Keratinocyte (primary cell): ENCODE data around the gene DENND5A. TPM values are rescaled to one million over a fixed set of nuclear protein-coding genes. Genes with fewer than 3 reads are reported as not detected.

Experiments
- DNase-seq: peaks from one replicate; pipeline ENCODE4 v3.0.0-alpha.2; 2011; ENCODE audit warnings: low read depth, missing footprints, low spot score
- FAIRE-seq: peaks from 2 replicates; lab custom pipeline; 2011; peaks lifted over from hg19 to GRCh38; lab: Jason Lieb, UNC
- H2AFZ ChIP-seq: 2 replicates; pipeline ENCODE4 v1.6.0; 2012; ENCODE audit warnings: low read length, control low read depth, inconsistent platforms; ENCODE audit not compliant: control insufficient read depth
- H3K27ac ChIP-seq: 2 replicates; pipeline ENCODE4 v1.5.1; 2011; ENCODE audit warnings: low read length; ENCODE audit not compliant: control insufficient read depth, insufficient read depth
- H3K27me3 ChIP-seq: 3 replicates; pipeline ENCODE4 v1.6.0; 2011; ENCODE audit warnings: low read length; ENCODE audit not compliant: control insufficient read depth, insufficient read depth; ENCODE audit errors: extremely low read depth
- H3K36me3 ChIP-seq, 2 experiments: 2 replicates in 1 of 2; 3 replicates in 1 of 2; pipeline ENCODE4 v1.5.1; 2011; ENCODE audit warnings: low read length in 2 of 2, mild to moderate bottlenecking in 1 of 2; ENCODE audit not compliant: control insufficient read depth in 2 of 2, insufficient read depth in 2 of 2; ENCODE audit errors: extremely low read depth in 1 of 2
- H3K4me1 ChIP-seq: 3 replicates; pipeline ENCODE4 v1.5.1; 2011; ENCODE audit warnings: low read length; ENCODE audit not compliant: control insufficient read depth, insufficient read depth; ENCODE audit errors: extremely low read depth
- H3K4me2 ChIP-seq: 3 replicates; pipeline ENCODE4 v1.6.0; 2011; ENCODE audit warnings: low read depth, low read length; ENCODE audit not compliant: control insufficient read depth, insufficient read depth; ENCODE audit errors: extremely low read depth
- H3K4me3 ChIP-seq, 3 experiments: fragments of 200-600 bp in 1 of 3; sonication (generic) in 1 of 3; 2 replicates in 2 of 3; 3 replicates in 1 of 3; pipeline ENCODE4 v1.5.1; 2011 to 2016; ENCODE audit warnings: low read length in 3 of 3, mild to moderate bottlenecking in 3 of 3, control low read depth in 2 of 3, inconsistent platforms in 1 of 3, low read depth in 1 of 3, mixed read lengths in 1 of 3, mixed run types in 1 of 3, moderate library complexity in 1 of 3; ENCODE audit not compliant: control insufficient read depth in 2 of 3, insufficient read depth in 2 of 3; ENCODE audit errors: extremely low read depth in 1 of 3
- H3K79me2 ChIP-seq: 2 replicates; pipeline ENCODE4 v1.6.0; 2012; ENCODE audit warnings: low read length; ENCODE audit not compliant: control insufficient read depth, insufficient read depth
- H3K9ac ChIP-seq: 3 replicates; pipeline ENCODE4 v1.6.0; 2011; ENCODE audit warnings: low read length; ENCODE audit not compliant: control insufficient read depth, insufficient read depth; ENCODE audit errors: extremely low read depth
- H3K9me1 ChIP-seq: 3 replicates; pipeline ENCODE4 v1.6.0; 2011; ENCODE audit warnings: low read length; ENCODE audit not compliant: control insufficient read depth, insufficient read depth; ENCODE audit errors: extremely low read depth
- H3K9me3 ChIP-seq: 2 replicates; pipeline ENCODE4 v1.5.1; 2012; ENCODE audit warnings: low read depth, low read length; ENCODE audit not compliant: control insufficient read depth
- H4K20me1 ChIP-seq: 3 replicates; pipeline ENCODE4 v1.6.0; 2011; ENCODE audit warnings: low read length; ENCODE audit not compliant: control insufficient read depth, insufficient read depth; ENCODE audit errors: extremely low read depth
- EZH2 ChIP-seq: IDR thresholded peaks from one replicate; pipeline ENCODE4 v1.6.1; 2012; ENCODE audit warnings: inconsistent platforms, mild to moderate bottlenecking, low read length, moderate library complexity
- dilution Hi-C: fragments of 300-500 bp; cut with MboI; formaldehyde crosslinking; loops from one replicate; pipeline ENCODE4 v1.7.0; 2020; ENCODE audit warnings: low sequenced_read_pairs; ENCODE audit not compliant: extremely low pct_ligation_motif_present
- polyA plus RNA-seq, 5 experiments: library from polyadenylated mRNA; depleted of rRNA in 3 of 5; stranded (reverse) in 3 of 5; stranded (forward) in 1 of 5; unstranded in 1 of 5; fragments of >200 nt; gene quantifications; 1 replicate in 1 of 5; 2 replicates in 3 of 5; 3 replicates in 1 of 5; pipeline versions ENCODE4 v1.2.1 to v1.2.3, GENCODE V29; 2011 to 2012; ENCODE audit warnings: missing spikeins in 2 of 5, low read depth in 1 of 5, low replicate concordance in 1 of 5
- TF ChIP-seq, protein P1 (sequence below), 3 experiments: IDR thresholded peaks in 1 of 3; conservative IDR thresholded peaks in 1 of 3; optimal IDR thresholded peaks in 1 of 3; 2 replicates in 2 of 3; 3 replicates in 1 of 3; pipeline versions ENCODE3 to v1.5.1; 2011; ENCODE audit warnings: low read length in 3 of 3, mild to moderate bottlenecking in 3 of 3, moderate library complexity in 2 of 3, control low read depth in 1 of 3, inconsistent platforms in 1 of 3; ENCODE audit not compliant: insufficient read depth in 2 of 3; ENCODE audit errors: extremely low read depth in 1 of 3

The DENND5A gene
- polyA plus RNA-seq, 1 donor (not counting 4 experiments of a cell fraction or from before 2014, with no cell fraction given), result 49.1 TPM

DNA sequence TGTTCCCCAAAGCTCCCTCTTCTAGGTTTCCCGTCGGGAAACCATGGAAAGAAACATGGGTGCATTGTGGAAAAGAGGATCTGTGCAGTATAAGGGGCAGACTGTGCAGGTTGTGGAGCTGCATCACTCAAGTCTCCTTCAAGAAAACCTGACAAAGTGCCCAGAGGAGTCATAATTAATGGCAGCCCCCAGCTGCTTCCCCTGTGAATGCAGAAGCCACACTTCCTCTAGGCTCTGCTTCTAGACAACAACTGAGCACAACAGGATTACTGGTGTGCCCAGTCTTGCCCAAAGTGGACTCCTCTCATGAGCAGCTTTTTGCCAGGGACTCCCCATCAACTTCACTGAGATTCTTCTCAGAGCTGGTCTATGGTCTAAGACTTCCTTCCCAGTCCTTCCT lies 131.2 kb downstream of the DENND5A start:
- Histone ChIP-seq H3K79me2 (no peaks in the 10 kb centered on the region), H3K9ac (no peak overlapping the region), H3K4me2 (no peak overlapping the region), H3K4me3 (no peak overlapping the region), H3K36me3 (peaks cover 0 to 1% of the 10 kb centered on the region in 2 experiments), H2AFZ (no peak overlapping the region), H3K4me1 (peaks cover 15% of the 10 kb centered on the region), H3K27ac (no peak overlapping the region), H4K20me1 (no peaks in the 10 kb centered on the region), H3K27me3 (no peaks in the 10 kb centered on the region), H3K9me3 (no peaks in the 10 kb centered on the region), H3K9me1 (no peaks in the 10 kb centered on the region)
- TF ChIP-seq, protein P1, sequence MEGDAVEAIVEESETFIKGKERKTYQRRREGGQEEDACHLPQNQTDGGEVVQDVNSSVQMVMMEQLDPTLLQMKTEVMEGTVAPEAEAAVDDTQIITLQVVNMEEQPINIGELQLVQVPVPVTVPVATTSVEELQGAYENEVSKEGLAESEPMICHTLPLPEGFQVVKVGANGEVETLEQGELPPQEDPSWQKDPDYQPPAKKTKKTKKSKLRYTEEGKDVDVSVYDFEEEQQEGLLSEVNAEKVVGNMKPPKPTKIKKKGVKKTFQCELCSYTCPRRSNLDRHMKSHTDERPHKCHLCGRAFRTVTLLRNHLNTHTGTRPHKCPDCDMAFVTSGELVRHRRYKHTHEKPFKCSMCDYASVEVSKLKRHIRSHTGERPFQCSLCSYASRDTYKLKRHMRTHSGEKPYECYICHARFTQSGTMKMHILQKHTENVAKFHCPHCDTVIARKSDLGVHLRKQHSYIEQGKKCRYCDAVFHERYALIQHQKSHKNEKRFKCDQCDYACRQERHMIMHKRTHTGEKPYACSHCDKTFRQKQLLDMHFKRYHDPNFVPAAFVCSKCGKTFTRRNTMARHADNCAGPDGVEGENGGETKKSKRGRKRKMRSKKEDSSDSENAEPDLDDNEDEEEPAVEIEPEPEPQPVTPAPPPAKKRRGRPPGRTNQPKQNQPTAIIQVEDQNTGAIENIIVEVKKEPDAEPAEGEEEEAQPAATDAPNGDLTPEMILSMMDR (optimal IDR thresholded peaks at IDR 0.05 in 1 of 3, IDR thresholded peaks at IDR 0.05 in 1 of 3, conservative IDR thresholded peaks at IDR 0.05 in 1 of 3; ENCODE audit: extremely low read depth in 1 of 3, insufficient read depth in 2 of 3, low read length in 3 of 3), result no peak
- no peak for TF ChIP-seq EZH2
- FAIRE-seq (no peak), DNase-seq (no peak)
- dilution Hi-C loops, result no loop called here

- no peaks in the 10 kb centered on the region for H3K79me2 ChIP-seq
- no peaks in the 10 kb centered on the region for H3K27me3 ChIP-seq
- peaks cover under 1% of the 10 kb centered on the region for H3K4me1 ChIP-seq
- H3K4me2 ChIP-seq, result no peak overlapping the region
- H3K9me1 ChIP-seq, result no peaks in the 10 kb centered on the region
- H3K9me3 ChIP-seq, result no peaks in the 10 kb centered on the region
- dilution Hi-C loops, result no loop called here
- FAIRE-seq (no peak), DNase-seq (no peak)
- no peaks in the 10 kb centered on the region for H4K20me1 ChIP-seq
- H3K4me3 ChIP-seq, result no peak overlapping the region
- TF ChIP-seq, protein P1 (optimal IDR thresholded peaks at IDR 0.05 in 1 of 3, IDR thresholded peaks at IDR 0.05 in 1 of 3, conservative IDR thresholded peaks at IDR 0.05 in 1 of 3; ENCODE audit: extremely low read depth in 1 of 3, insufficient read depth in 2 of 3, low read length in 3 of 3), result no peak
- no peak for TF ChIP-seq EZH2
- H3K9ac ChIP-seq, result no peak overlapping the region
- peaks cover 0 to 1% of the 10 kb centered on the region in 2 experiments for H3K36me3 ChIP-seq
- H2AFZ ChIP-seq, result no peak overlapping the region
- no peak overlapping the region for H3K27ac ChIP-seq
Measured at GRCh38 chr11:9132203-9132878, 132.8 kb downstream of the DENND5A start.
